SK-N-SH (cell line): ENCODE results near the gene RBM4. TPM values are rescaled to one million over a fixed set of nuclear protein-coding genes. Genes with fewer than 3 reads are reported as not detected.
"Not testable (repeated sequence)": the region's sequence is repeated elsewhere in the genome, so short reads cannot be mapped to it uniquely, and the experiment has no call there.

Experiments
- CTCF ChIA-PET: fragments of 300-600, 350-600 bp; formaldehyde crosslinking; extraction: SDS; loops from one replicate; lab custom pipeline; 2021; lab: Yijun Ruan, JAX
- POLR2A ChIA-PET: fragments of 350-600 bp; sonication (Branson Sonifier 250); formaldehyde crosslinking; extraction: SDS; loops from one replicate; lab custom pipeline; 2020; ENCODE audit warnings: antibody characterized with exemption, inconsistent platforms; lab: Yijun Ruan, JAX
- DNase-seq: peaks from one replicate; pipeline ENCODE4 v3.0.0; 2012
- H2AFZ ChIP-seq: fragments of 200-600 bp; sonication (generic); 2 replicates; pipeline ENCODE4 v1.8.1; 2016; ENCODE audit warnings: antibody characterized with exemption, mild to moderate bottlenecking, low read depth
- H3F3A ChIP-seq: fragments of 200-600 bp; sonication (generic); replicated peaks from 2 replicates; pipeline ENCODE3; 2016; ENCODE audit warnings: antibody characterized with exemption, mild to moderate bottlenecking; ENCODE audit not compliant: insufficient read depth
- H3K27ac ChIP-seq, 2 experiments: fragments of 200-500 bp in 1 of 2; fragments of 200-600 bp in 1 of 2; sonication (Bioruptor generic) in 1 of 2; sonication (generic), shearing (Covaris generic) in 1 of 2; 2 replicates each; pipeline versions ENCODE4 v1.5.1 to v1.6.1; 2014 to 2016; ENCODE audit warnings: low read depth in 2 of 2, inconsistent platforms in 1 of 2, low read length in 1 of 2, mild to moderate bottlenecking in 1 of 2, mixed read lengths in 1 of 2
- H3K27me3 ChIP-seq: fragments of 200-600 bp; sonication (generic), shearing (Covaris generic); 2 replicates; pipeline ENCODE4 v1.6.1; 2016; ENCODE audit warnings: mixed run types; ENCODE audit not compliant: insufficient read depth
- H3K36me3 ChIP-seq, 2 experiments: fragments of 200-500 bp in 1 of 2; fragments of 200-600 bp in 1 of 2; sonication (Bioruptor generic) in 1 of 2; sonication (generic) in 1 of 2; replicated peaks in 1 of 2; 2 replicates each; pipeline versions ENCODE3 to v1.5.1; 2014 to 2016; ENCODE audit warnings: low read length in 1 of 2, mild to moderate bottlenecking in 1 of 2; ENCODE audit not compliant: insufficient read depth in 2 of 2, control insufficient read depth in 1 of 2
- H3K4me1 ChIP-seq, 2 experiments: fragments of 200-500 bp in 1 of 2; fragments of 200-600 bp in 1 of 2; sonication (Bioruptor generic) in 1 of 2; sonication (generic), shearing (Covaris generic) in 1 of 2; 2 replicates each; pipeline versions ENCODE4 v1.5.1 to v1.6.1; 2014 to 2016; ENCODE audit warnings: low read depth in 1 of 2, low read length in 1 of 2, mixed run types in 1 of 2; ENCODE audit not compliant: insufficient read depth in 2 of 2, control insufficient read depth in 1 of 2
- H3K4me2 ChIP-seq: fragments of 200-600 bp; sonication (generic), shearing (Covaris generic); 2 replicates; pipeline ENCODE4 v1.6.1; 2017; ENCODE audit warnings: mixed run types
- H3K4me3 ChIP-seq, 2 experiments: fragments of 200-500 bp in 1 of 2; fragments of 200-600 bp in 1 of 2; sonication (Bioruptor generic) in 1 of 2; sonication (generic), shearing (Covaris generic) in 1 of 2; 2 replicates each; pipeline versions ENCODE4 v1.5.1 to v1.8.1; 2014 to 2016; ENCODE audit warnings: low read depth in 2 of 2, inconsistent platforms in 1 of 2, low read length in 1 of 2, mild to moderate bottlenecking in 1 of 2, mixed read lengths in 1 of 2, moderate library complexity in 1 of 2
- H3K79me2 ChIP-seq: fragments of 200-600 bp; sonication (generic); 2 replicates; pipeline ENCODE4 v1.8.1; 2017; ENCODE audit warnings: mild to moderate bottlenecking; ENCODE audit not compliant: insufficient read depth
- H3K9ac ChIP-seq: fragments of 200-600 bp; sonication (generic); 2 replicates; pipeline ENCODE4 v1.6.1; 2017; ENCODE audit warnings: mixed run types
- H3K9me2 ChIP-seq: fragments of 200-600 bp; sonication (generic); 2 replicates; pipeline ENCODE4 v1.6.1; 2017; ENCODE audit warnings: mixed run types
- H3K9me3 ChIP-seq: fragments of 200-600 bp; sonication (generic); 2 replicates; pipeline ENCODE4 v1.6.1; 2017; ENCODE audit warnings: mixed run types, mild to moderate bottlenecking, moderate library complexity
- H4K20me1 ChIP-seq: fragments of 200-600 bp; sonication (generic); 2 replicates; pipeline ENCODE4 v1.6.1; 2017; ENCODE audit warnings: mild to moderate bottlenecking, mixed run types; ENCODE audit not compliant: insufficient read depth
- NFIC ChIP-seq: IDR thresholded peaks from 2 replicates; pipeline ENCODE4 v1.4.0; 2012; ENCODE audit warnings: borderline replicate concordance
- POLR2AphosphoS5 ChIP-seq: IDR thresholded peaks from 2 replicates; pipeline ENCODE4 v1.6.1; 2012; ENCODE audit warnings: low read depth, low read length
- RXRA ChIP-seq: IDR thresholded peaks from 2 replicates; pipeline ENCODE4 v1.4.0; 2012; ENCODE audit warnings: low read depth, mild to moderate bottlenecking, borderline replicate concordance
- TEAD4 ChIP-seq: IDR thresholded peaks from 2 replicates; pipeline ENCODE4 v1.4.0; 2012; ENCODE audit warnings: mild to moderate bottlenecking, borderline replicate concordance; ENCODE audit not compliant: insufficient read depth
- WGBS: methylation state at CpG from one replicate; pipeline ENCODE4 v1.1.6; 2017; ENCODE audit warnings: low lambda C conversion rate; 5-methylcytosine and 5-hydroxymethylcytosine counted together
- polyA plus RNA-seq, 3 experiments: library from polyadenylated mRNA; depleted of rRNA; stranded (reverse); fragments of >200 nt; gene quantifications; 2 replicates each; pipeline ENCODE4 v1.2.3, GENCODE V29; 2012
- TF ChIP-seq, protein P1 (sequence below): IDR thresholded peaks from 2 replicates; pipeline ENCODE4 v1.4.0; 2012; ENCODE audit warnings: low read depth
- TF ChIP-seq, protein P2 (sequence below): fragments of 200-600 bp; sonication (generic); IDR thresholded peaks from 2 replicates; pipeline ENCODE4 v1.6.1; 2017; ENCODE audit warnings: antibody characterized with exemption, mild to moderate bottlenecking, moderate library complexity
- TF ChIP-seq, protein P3 (sequence below): IDR thresholded peaks from 2 replicates; pipeline ENCODE4 v1.6.1; 2012; ENCODE audit warnings: mild to moderate bottlenecking, low read depth, low read length, moderate library complexity

Gene RBM4
- polyA plus RNA-seq, 1 of the 3 experiments (the other 2 are of a cell fraction) = 202 TPM

DNA sequence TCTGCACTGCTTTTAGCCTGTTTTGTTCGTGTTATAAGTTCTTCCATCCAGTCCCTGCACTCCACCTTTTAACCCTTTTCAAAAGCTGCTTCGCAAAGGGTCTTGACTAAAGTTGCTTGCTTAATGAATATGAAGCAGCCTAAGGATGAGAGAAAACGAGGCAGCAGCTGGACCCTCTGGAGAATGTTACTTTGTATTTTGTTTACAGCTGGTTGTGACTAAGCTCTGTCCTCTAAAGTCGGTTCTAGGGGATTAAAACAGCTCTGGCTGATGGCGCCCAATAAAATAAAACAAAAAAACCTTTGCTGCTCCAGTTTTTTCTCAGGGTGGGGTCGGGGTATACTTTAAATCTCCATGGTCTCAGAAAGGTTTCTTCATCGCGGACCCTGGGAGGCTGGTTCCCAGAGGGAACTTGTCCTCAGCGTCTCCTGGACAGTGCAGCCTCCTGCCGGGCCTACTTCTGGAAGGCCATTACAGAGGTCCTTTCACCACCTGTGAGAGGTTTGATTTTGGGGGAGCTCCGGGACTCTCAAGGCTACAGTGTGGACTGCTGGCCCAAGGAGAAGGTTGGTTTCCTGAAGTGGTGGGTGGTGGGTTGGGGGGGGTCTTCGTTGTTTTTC, 836 bp upstream of the RBM4 start:
- peaks cover 97% of the 10 kb centered on the region for H3K79me2 ChIP-seq
- H4K20me1 ChIP-seq = peaks cover 46% of the 10 kb centered on the region
- ChIA-PET POLR2A (interaction anchor here (0.6 to 2.6 kb wide), 16 partner anchors 9 to 479 kb away, joined by 3 to 18 read pairs (median 5); partner anchors contain the start of genes CCDC87, CCS, RBM14 and RBM4B), CTCF (interaction anchor here (0.6 to 1.2 kb wide), 5 partner anchors 16 to 349 kb away, joined by 3 to 5 read pairs (median 3); no protein-coding TSS in a partner anchor)
- H3K9me3 ChIP-seq = no peaks in the 10 kb centered on the region
- no peaks in the 10 kb centered on the region for H3K27me3 ChIP-seq
- no peak for DNase-seq
- 75% methylated on average over 10 of the region's 12 CpGs for WGBS
- no peaks in the 10 kb centered on the region for H3K9me2 ChIP-seq
- peak overlapping the region; percentile 34 to 54 for H3K4me3 ChIP-seq
- no peak for TF ChIP-seq POLR2AphosphoS5
- peak overlapping the region; percentile 41; the same call in 1 of the 2 replicates for H2AFZ ChIP-seq
- H3K27ac ChIP-seq = peak overlapping the region; percentile 61 to 76
- peaks cover 35% of the 10 kb centered on the region for H3F3A ChIP-seq
- peak overlapping the region; percentile 66 for H3K4me2 ChIP-seq
- H3K36me3 ChIP-seq = peaks cover 30 to 36% of the 10 kb centered on the region in 2 experiments
- H3K4me1 ChIP-seq = peaks cover 36 to 37% of the 10 kb centered on the region in 2 experiments
- 0 out of 2 replicates have a peak overlapping the region, but pooled peaks have one; percentile 35 for H3K9ac ChIP-seq

DNA sequence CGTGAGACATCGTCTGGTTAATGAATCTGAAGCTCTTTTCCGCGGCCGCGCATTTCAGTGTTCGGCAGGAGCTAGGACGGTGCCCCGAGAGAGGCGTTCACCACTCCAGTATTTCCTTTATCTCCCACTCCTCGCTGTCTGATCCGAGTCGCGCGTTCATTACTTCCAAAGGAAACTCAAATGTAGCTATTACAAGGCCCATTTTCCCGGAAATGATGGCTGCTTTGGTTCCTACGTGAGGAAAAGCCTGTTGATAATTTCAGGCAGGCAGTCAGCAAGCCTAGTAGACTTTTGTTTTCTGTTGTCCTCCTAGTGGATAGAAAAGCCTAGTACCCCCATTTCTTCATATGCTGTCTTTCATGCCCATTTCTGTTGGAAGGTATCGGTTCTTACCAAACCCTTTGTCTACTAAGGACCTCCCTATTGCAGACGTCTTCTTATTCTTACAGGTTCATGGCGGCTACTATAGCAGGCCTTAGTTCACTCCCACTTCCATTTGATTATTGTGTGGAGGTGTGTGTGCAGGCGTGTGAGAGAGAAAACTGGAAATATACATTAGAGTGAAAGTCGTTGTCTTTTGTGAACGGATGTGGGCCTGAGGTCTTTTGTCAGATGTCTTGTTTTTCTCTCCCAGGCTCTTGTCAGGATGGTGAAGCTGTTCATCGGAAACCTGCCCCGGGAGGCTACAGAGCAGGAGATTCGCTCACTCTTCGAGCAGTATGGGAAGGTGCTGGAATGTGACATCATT, 737 bp downstream of the RBM4 start:
- Histone ChIP-seq H3K27me3 (no peaks in the 10 kb centered on the region), H3K9me3 (no peaks in the 10 kb centered on the region), H3K9ac (peak overlapping the region; percentile 96), H3K27ac (peak overlapping the region; percentile 88 to 94), H3K4me3 (peak overlapping the region; percentile 75 to 97), H3K79me2 (peaks cover 97% of the 10 kb centered on the region), H3K4me2 (peak overlapping the region; percentile 83), H3F3A (peaks cover 31% of the 10 kb centered on the region), H3K4me1 (peaks cover 43 to 49% of the 10 kb centered on the region in 2 experiments), H4K20me1 (peaks cover 57% of the 10 kb centered on the region), H2AFZ (no peak overlapping the region; the same call in 1 of the 2 replicates), H3K9me2 (no peaks in the 10 kb centered on the region), H3K36me3 (peaks cover 45 to 50% of the 10 kb centered on the region in 2 experiments)
- DNase-seq = no peak
- ChIA-PET CTCF (interaction anchor here (0.6 to 0.9 kb wide), 3 partner anchors 30 to 444 kb away, joined by 3 to 4 read pairs (median 3); partner anchors contain the start of gene RBM4B), POLR2A (interaction anchor here (1.2 to 2.6 kb wide), 10 partner anchors 9 to 88 kb away, joined by 3 to 15 read pairs (median 6); partner anchors contain the start of gene RBM4B)
- WGBS = 4% methylated on average over 27 of the region's 27 CpGs
- TF ChIP-seq, protein P1, sequence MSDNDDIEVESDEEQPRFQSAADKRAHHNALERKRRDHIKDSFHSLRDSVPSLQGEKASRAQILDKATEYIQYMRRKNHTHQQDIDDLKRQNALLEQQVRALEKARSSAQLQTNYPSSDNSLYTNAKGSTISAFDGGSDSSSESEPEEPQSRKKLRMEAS = no peak
- TF ChIP-seq, protein P2, sequence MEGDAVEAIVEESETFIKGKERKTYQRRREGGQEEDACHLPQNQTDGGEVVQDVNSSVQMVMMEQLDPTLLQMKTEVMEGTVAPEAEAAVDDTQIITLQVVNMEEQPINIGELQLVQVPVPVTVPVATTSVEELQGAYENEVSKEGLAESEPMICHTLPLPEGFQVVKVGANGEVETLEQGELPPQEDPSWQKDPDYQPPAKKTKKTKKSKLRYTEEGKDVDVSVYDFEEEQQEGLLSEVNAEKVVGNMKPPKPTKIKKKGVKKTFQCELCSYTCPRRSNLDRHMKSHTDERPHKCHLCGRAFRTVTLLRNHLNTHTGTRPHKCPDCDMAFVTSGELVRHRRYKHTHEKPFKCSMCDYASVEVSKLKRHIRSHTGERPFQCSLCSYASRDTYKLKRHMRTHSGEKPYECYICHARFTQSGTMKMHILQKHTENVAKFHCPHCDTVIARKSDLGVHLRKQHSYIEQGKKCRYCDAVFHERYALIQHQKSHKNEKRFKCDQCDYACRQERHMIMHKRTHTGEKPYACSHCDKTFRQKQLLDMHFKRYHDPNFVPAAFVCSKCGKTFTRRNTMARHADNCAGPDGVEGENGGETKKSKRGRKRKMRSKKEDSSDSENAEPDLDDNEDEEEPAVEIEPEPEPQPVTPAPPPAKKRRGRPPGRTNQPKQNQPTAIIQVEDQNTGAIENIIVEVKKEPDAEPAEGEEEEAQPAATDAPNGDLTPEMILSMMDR = 0 out of 2 replicates have a peak, but pooled peaks have one; percentile 8
- TF ChIP-seq TEAD4 (no peak), NFIC (no peak), RXRA (no peak)
- TF ChIP-seq, protein P3, sequence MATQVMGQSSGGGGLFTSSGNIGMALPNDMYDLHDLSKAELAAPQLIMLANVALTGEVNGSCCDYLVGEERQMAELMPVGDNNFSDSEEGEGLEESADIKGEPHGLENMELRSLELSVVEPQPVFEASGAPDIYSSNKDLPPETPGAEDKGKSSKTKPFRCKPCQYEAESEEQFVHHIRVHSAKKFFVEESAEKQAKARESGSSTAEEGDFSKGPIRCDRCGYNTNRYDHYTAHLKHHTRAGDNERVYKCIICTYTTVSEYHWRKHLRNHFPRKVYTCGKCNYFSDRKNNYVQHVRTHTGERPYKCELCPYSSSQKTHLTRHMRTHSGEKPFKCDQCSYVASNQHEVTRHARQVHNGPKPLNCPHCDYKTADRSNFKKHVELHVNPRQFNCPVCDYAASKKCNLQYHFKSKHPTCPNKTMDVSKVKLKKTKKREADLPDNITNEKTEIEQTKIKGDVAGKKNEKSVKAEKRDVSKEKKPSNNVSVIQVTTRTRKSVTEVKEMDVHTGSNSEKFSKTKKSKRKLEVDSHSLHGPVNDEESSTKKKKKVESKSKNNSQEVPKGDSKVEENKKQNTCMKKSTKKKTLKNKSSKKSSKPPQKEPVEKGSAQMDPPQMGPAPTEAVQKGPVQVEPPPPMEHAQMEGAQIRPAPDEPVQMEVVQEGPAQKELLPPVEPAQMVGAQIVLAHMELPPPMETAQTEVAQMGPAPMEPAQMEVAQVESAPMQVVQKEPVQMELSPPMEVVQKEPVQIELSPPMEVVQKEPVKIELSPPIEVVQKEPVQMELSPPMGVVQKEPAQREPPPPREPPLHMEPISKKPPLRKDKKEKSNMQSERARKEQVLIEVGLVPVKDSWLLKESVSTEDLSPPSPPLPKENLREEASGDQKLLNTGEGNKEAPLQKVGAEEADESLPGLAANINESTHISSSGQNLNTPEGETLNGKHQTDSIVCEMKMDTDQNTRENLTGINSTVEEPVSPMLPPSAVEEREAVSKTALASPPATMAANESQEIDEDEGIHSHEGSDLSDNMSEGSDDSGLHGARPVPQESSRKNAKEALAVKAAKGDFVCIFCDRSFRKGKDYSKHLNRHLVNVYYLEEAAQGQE = no peak

DNA sequence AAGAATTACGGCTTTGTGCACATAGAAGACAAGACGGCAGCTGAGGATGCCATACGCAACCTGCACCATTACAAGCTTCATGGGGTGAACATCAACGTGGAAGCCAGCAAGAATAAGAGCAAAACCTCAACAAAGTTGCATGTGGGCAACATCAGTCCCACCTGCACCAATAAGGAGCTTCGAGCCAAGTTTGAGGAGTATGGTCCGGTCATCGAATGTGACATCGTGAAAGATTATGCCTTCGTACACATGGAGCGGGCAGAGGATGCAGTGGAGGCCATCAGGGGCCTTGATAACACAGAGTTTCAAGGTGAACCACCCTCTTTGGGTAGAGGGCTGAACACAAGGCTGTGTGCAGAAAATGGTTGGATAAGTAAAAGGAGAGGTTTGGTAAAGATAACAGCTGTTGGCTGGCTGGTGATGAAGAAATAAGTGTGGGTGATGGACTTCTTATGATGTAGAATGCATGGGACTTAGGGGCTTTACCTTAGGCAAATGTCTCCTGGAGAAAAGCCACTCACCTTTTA, 1.4 kb downstream of the RBM4 start:
- not testable (repeated sequence) for DNase-seq
- WGBS = 40% methylated on average over 9 of the region's 10 CpGs

More for the DNA sequence above, 1.4 kb downstream of the RBM4 start:
- CTCF ChIA-PET = interaction anchor here (1.2 to 1.7 kb wide), 2 partner anchors 38 to 336 kb away, joined by 3 to 5 read pairs; partner anchors contain the start of gene RBM4B
- peaks cover 63% of the 10 kb centered on the region for H4K20me1 ChIP-seq
- peaks cover 50 to 52% of the 10 kb centered on the region in 2 experiments for H3K36me3 ChIP-seq
- peak overlapping the region; percentile 75 to 97 for H3K4me3 ChIP-seq
- peaks cover 28% of the 10 kb centered on the region for H3F3A ChIP-seq
- not testable (repeated sequence) for H3K9me2 ChIP-seq, H3K9me3 ChIP-seq, H3K27ac ChIP-seq, H3K27me3 ChIP-seq, H2AFZ ChIP-seq
- POLR2A ChIA-PET = interaction anchor here (1.7 to 2.6 kb wide), 2 partner anchors 10 to 38 kb away, joined by 6 to 15 read pairs; partner anchors contain the start of gene RBM4B
- peak overlapping the region; percentile 83 for H3K4me2 ChIP-seq
- H3K4me1 ChIP-seq = peaks cover 43 to 52% of the 10 kb centered on the region in 2 experiments
- peak overlapping the region; percentile 96; the same call in 1 of the 2 replicates for H3K9ac ChIP-seq
- H3K79me2 ChIP-seq = peaks cover 97% of the 10 kb centered on the region
